Stimulated activated CD4-positive, alpha-beta T cell treated with anti-CD3 and anti-CD28 coated beads, Interleukin-1b, Interleukin-23, amount 100 ng/mL, for 4 hours (primary cell): ENCODE data around the gene SAMD4A.
"Not testable (repeated sequence)": the region's sequence is repeated elsewhere in the genome, so short reads cannot be mapped to it uniquely, and the experiment has no call there.

Experiments
- DNase-seq, 2 donors: peaks; one replicate each; pipeline ENCODE4 v3.0.0-alpha.2; 2020; ENCODE audit warnings: low read depth in 2 of 2

The SAMD4A gene

DNA sequence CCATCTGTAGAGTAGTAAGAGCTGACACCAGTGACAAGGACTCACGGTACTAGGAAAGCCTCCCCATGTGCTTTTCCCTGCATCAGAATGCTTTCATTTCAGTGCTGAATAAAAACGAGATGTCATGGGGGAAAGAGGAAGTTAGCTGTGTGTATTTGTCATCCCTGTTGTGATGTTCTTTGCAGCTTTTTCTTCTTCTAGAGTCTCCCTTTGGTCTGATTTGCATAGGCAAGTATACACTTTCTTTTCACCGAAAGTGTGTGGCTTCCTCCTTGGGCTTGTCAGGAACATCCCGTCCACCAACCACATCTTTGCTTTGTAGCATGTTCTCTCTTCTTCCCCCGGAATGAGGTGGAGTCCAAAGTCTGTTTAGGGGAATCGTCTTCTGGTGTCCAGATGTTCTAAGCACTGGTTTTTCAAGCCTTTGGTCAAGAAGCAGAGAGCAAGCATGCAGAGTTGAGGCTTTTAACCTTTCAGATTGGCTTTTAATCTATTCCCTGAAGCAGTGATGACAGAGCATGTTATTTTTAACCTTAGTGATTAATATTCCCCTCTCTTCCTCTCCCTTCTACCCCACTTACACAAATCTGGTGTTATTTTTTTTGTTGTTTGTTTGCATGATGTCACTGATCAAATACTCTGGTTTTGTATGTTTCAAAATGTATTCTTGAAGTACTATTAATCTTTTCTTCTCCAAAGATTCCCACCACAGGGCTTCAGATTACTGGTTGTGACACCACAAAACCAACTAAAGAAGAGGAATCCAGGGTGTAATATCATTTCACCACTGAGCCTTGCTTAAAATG lies 163.4 kb downstream of the SAMD4A start:
- DNase-seq: no peak

DNA sequence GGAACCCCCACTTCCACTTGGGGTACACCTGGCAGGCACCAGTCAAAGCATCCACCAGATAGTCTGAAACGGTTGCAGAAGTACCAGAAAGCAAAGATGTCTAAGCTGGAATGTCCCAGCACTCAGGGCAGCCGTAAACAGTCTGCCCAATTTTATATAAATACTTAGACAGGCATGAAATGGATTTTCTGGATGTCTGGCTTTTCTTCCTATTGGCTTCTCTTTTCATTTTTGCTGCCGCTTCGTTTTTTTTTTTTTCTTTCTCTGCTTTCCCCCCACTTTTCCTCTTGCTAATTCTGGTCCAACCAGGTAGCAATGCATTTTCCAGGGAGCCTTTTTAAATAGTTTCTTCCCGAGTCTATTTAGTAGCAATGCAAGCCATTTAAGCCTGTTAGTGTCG lies 168.0 kb downstream of the SAMD4A start:
- no peak for DNase-seq

DNA sequence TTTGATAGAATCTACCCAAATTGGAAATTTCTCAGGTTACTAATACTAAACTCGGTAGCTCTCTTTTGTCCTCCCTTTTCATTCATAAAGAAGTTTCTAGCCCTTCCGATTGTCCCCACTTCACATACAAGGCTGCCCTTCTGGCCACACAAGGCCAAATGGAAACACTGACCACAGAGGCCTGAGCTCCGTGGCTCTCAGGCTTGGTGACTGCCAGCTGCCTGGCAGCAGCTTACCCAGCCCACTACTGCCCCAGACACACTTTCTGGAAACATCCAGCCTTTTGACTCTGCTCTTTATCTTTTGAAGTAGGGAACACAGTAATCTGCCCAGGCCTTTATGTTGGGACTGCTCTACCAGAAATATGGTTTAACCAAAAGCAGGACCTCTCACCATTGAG lies 168.5 kb downstream of the SAMD4A start:
- no peak for DNase-seq

DNA sequence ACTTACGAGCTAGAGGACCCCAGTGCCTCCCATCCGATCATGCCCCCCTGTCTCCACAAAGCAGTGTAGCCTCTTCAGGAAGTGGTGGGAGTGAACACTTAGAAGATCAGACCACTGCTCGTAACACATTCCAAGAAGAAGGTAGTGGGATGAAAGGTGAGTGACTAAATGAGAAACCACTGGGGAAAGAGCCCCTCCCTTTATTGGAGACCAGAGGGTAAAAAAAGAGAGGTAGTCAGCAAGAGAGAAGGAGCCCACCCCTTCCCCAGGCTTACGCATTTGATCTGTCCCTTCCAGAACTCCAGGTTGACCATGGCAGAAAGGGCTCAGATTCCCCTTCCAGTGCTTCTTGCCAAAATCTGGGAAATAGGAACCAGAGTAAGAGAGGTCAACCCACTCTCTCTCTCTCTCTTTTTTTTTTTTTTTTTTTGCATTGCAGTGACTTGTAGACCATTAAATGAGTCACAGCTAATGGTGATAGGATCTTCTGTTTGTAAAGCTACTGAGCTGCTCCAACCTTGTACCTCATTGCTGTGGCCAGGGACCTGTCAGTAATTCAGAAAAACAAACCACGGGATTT lies 170.3 kb downstream of the SAMD4A start:
- no peak for DNase-seq

DNA sequence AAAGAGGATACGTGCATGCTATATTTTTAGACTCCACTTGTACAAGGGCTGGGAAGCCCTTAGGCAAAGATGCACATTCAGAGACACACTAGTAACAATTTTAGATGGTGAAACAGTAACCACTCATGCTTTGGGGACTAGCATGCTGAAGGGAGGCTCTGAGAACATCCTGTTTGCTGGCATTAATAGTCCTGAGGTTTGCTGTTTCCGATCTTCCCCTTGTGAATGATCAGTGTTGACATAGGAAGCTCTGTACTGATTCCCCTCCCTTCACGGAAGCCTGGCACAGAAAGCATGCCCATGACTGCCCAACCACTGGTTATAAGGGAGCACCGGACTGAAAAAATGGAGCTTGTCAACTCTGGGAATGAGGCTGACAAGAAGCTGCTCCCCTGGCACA lies 171.1 kb downstream of the SAMD4A start:
- DNase-seq: no peak

DNA sequence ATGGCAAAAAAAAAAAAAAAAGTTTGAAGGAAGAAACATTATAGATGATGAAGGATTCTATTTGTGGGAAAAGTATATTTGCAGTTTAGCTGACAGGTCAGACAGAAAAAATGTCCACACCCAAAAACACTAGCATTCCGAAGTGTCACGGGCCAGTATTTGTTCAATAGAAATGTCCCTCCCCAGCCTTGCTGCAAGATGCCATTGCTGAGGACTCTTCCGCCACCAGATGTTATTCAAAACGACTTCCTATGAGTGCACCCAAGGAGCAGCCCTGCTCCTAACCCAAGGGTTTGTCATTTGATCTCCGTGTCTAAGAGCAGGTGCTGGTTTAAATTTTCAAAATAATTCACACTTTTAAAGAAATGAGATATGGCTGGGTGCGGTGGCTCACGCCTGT lies 172.6 kb downstream of the SAMD4A start:
- no peak for DNase-seq

DNA sequence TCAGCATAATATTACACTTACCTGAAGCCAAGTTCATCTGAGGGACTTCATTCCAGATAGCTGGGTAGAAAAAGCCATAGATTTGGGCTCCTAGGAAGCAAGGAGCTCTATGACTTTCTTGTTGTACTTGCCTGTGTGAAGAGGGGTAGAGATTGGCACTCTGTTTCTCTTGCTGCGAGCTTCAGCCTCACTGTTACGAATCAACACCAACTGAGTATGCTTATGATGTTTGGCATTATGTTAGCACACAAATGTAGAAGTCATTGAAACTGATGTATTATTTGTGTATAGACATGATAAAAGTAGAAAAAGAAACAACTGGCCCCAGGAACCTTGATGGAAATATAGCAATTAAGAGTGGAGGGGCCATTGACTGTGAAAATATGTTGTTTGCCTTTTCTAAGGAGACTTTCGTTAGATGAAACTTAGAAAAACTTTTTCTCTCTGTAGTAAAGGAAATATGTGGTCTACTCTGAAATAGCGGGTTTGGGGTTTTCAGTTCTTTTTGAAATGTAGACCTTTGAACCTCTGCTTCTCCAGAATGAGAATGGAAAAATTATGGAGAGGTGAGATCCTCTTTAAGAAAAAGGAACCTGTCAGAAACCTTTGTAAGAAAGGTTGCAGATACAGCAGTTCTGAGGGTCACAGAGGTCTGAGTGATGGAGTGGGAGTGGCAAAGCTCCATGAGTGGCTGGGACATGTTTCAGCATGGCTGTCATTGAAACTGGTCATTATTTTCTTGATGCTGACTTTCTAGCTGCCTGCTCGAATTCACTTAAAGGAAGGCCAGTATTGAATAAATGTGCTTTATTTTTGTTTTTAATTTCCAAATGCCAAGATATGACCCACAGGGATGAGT lies 175.8 kb downstream of the SAMD4A start:
- no peak for DNase-seq

DNA sequence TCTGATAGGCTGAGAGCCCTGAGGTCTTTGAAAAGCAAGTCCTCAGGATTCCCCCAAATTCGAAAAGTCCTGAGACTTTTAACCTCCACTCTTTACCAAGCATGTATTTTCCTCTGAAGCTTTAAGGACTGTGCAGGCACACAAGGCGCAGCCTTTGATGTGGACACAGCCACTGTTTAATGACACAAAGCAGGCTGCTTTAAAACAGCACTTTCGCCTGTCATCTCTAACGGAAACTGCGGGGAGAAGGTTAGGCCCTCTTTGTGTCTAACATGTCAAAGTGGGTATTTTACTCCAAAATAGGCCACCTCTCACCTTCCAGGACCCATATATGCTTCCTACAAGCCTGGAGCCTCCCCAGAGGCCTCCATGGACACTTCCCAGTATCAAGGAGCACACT lies 176.5 kb downstream of the SAMD4A start:
- no peak for DNase-seq

DNA sequence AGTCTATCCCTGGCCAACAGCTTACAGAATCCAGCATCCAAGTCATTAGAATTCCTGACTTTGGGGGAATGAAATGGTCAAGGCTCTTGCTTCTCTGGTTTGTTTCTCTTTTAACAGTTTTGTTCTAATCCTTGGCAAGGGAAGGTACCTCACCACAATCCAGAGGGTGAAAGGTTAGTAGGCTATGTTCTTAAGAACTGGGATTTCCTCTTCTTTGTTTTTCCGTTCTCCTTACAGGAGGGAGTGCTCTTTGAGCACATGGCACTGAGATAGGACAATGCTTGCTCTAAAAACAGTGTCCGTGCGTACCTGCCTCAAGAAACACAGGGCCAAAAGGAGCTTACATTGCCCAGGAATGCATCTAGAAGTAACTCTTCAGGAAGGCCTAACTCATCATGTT lies 179.1 kb downstream of the SAMD4A start:
- no peak for DNase-seq

DNA sequence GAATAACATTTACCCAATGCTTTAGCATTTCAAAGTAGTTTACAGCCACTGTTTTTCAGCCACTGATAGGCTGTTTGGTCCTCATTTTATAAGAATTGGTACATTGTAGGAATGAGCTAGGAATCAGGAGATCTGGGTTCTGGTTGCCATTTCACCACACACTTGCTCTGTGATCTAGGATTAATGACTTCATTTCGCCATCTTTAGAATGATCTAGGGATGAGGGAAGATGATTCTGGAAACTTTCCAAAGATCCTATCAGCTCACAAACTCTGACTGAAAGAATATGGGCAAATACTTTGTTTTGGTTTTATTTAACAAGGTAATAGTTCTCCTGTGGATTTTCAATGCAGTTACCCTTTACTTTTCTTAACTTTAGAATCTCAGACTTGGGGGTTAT lies 180.7 kb downstream of the SAMD4A start:
- DNase-seq: no peak

DNA sequence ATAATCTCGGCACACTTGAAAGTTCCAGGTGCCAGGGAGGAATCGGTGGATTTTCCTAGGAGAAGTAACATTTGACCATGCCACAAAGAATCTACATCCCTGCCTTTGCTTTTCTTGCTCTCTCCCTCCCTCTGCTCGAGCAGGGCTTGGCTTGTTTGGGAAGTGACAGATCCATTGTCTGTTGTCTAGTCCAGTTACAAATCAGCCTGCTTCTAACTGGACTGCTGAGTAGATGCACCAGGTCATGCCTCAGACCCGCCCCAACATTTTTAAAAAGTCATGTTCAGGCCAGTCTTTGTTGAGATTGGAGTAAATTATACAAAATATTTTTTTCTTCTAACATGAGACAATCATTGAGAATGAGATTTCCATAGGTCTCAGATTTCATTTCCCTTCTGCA lies 182.3 kb downstream of the SAMD4A start:
- no peak for DNase-seq

DNA sequence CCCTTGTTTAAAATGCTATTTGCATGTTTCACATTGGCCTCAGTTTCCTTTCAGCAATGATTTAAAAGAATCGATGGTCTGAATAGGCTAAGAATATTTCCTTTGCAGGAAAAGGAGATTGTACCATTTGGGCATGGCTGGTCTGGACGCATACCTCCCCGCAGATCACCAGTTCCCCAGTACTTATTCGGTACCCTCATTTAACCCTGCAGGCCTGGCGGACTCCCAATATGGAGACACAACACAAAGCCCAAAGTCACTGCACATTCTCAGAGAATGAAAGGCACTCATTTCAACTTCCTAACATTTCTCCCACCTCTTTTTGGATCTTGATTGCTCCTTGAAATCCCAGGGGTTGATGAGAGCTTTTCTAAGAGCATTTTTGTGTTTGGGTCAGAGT lies 182.8 kb downstream of the SAMD4A start:
- no peak for DNase-seq

DNA sequence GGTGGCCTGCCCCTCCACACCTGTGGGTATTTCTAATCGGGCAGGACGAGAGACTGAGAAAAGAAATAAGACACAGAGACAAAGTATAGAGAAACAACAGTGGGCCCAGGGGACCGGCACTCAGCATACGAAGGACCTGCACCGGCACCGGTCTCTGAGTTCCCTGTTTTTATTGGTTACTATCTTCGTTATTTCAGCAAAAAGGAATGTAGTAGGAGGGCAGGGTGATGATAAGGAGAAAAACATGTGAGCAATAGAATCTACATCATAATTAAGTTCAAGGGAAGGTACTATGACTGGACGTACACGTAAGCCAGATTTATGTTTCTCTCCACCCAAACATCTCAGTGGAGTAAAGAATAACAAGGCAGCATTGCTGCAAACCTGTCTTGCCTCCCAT lies 185.7 kb downstream of the SAMD4A start:
- not testable (repeated sequence) for DNase-seq

DNA sequence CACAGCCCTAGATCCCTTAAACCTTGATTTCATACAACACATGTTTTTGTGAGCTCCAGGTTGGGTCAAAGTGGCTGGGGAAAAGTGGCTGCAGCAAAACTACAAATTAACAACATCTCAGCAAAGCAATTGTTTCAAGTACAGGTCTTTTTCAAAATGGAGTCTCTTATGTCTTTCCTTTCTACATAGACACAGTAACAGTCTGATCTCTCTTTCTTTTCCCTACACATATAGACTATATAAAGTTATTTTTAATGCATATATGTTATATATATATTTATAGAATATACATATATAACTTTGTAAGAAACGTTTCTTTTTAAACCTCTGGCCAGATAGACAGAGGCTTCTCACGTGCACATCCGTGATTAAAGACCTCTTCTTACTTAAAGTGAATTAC lies 186.5 kb downstream of the SAMD4A start:
- DNase-seq: not testable (repeated sequence)

DNA sequence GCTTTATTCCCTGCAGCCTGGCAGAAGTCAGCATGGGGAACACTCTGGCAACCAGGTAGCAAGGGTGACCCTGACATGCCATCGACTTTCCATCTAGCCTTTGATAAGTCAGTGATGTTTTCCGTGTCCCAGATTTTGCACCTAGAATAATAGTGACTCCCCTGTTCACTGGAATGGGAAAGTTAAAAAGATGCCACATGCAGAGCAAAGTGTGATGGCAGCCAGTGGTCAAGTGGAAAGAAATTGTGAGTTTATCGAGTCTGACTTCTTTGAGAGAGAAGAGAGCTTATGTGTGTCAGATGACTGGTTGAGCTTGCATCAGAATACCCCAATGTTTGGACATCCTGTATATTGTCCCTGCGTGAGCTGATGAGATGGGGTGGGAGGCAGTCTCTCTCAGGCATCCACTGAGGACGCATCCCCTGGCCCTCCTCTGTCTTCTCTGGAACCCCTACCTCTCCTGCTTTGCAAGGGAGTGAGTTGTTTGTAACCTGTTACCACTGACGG lies 187.2 kb downstream of the SAMD4A start:
- DNase-seq: no peak

DNA sequence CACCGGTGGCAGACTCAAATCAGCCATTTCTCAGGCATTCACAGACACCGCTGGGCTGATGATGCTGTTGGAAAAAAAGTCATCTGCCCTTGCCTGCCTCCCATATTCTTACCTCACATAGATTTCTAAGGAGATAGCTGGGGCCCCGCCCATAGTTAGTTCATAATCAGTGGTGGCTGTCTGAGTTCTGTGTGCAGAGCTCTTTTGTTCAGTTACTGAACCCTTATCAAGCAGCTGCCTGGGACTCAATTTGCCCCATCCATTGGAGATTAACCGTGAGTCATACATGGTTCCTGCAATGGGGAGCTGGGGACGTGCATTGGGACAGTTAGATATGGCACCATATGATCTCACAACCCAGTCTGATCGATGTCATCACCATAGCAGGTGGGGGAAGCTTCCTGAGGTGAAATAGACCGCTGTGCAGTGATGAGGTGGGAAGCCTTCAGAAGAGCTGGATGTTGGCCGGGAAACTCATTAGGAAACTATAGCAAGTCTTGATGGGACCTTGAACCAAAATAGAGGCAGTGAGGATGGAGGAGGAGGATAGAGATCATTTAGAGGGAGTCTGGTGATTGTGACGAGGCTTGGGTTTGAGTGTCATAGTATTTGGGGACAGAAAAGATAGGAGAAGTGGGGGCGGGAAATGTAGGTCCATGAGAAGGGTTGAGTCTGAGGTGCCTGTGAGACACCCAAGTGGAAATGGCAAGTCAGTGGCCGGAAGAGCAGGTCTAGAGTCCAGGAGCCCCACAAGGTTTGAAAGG lies 187.9 kb downstream of the SAMD4A start:
- no peak for DNase-seq

DNA sequence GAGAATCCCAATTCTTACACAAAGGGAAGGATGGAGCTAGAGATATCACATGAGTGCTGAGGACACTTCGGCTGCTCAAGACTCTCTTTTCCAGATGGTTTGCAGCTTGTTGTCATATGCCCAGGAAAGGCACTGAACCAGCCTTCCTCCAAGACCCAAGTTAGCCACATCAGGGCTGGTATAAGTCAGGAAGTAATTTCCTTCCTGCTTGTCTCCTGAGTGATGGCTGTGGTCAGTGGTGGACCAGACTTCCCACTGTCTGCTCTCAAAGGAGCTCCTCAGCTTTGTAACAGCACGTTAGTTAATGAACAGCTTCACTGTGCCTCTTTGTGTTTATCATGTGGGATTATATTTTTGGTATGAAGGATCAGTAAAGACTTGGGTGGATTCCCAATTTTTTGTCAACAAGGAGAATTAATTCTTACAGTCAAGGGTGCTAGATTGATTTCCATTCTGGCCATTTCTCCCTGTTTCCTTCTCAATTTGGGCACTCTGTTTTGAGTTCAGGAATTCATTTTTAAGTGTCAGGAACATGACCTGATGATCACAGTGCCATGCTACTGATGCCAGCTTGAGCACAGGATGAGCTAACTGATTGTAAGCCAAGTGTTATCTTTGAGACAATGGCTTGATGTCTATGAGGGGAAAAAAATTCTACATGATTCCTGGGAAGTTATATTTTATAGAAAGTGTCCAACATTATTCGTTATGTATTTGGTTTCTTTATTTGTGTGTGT lies 189.9 kb downstream of the SAMD4A start:
- DNase-seq: no peak

DNA sequence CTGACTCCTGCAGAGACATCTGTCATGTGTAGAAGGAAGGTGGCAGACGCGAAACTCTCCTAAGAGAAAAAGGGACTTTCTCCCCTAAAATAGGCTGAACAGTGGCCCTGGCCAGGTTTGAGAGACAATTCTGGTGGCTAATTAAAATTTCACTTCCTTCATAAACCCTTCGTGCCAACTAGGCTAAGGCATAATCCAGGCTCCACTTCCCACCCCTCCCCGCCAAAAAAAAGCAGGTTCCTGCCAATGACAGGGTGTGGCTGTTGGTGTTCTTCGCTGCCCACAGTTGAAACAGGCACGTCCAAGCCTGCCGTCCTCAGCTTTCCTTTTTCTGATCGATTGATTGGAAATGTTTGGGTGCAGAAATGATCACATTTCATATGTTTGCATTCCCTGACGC lies 191.1 kb downstream of the SAMD4A start:
- no peak for DNase-seq

DNA sequence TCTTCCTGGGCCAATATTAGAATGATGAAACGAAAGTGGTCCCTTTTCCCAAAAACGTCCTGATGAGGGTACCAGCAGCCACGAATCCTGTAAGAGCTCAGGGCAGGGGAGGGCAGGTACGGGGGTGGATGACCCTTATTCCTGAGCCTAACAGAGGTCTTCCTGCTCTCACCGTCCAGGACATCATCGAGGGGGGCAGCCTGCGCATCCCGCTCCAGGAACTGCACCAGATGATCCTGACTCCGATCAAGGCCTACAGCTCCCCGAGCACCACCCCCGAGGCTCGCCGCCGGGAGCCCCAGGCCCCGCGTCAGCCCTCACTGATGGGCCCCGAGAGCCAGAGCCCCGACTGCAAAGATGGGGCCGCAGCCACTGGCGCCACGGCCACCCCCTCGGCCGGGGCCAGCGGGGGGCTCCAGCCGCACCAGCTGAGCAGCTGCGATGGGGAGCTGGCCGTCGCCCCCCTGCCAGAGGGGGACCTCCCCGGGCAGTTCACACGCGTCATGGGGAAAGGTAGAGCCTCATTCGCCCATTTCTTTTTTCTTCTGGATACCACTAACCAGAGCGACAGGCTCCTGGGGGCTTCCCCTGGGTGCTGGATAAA lies 193.2 kb downstream of the SAMD4A start:
- no peak for DNase-seq

DNA sequence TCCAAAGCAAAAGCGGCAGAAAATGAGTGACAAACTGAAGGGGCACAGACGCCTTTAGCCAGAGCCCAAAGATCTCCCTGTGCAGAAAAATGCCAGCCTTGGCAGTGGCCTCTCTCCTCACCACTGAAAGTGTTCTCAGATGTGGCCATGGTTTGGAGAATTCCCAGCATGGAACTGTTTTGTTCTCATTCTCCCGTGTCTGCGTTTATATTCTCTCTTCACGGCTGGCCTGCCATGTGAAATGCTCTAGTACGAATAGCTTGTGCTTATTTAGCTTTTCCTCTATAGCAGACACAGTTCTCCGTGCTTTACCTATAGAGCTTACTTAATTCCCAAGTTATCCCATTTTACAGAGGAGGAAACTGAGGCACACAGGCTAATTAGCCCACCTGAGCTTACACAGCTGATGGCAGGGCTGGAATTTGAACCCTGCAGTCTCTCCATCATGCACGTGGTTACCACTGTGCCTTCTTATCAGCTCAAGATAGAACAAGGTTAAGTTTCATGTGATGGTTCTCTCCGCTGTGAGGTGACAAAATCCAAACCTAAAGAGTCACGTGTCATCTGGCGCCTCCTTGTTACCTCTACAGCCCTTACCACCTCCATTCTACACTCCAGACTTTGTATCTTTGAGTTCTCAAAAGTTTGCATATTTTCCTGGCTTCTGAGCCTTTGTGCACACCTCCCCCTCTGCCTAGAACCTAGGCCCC lies 194.1 kb downstream of the SAMD4A start:
- no peak for DNase-seq
